Measurements from ENCODE around the gene CHCHD10.
"Not testable (repeated sequence)": the region's sequence is repeated elsewhere in the genome, so short reads cannot be mapped to it uniquely, and the experiment has no call there.

- TF ChIP-seq RARB, ZFP3, ZNF70, ZNF8, CSRNP3, CSDC2, ESRRG (CRISPR knock-in tag; IDR thresholded peaks at IDR 0.05): not testable (repeated sequence)
Observed at GRCh38 chr22:23728108-23728507, 39.7 kb downstream of the CHCHD10 start.

Data from SK-N-SH treated with all-trans-retinoic acid at 6 μM for 48 hours (cell line).